Fibroblast of villous mesenchyme (primary cell): ENCODE results near the gene NDUFA1. TPM values are rescaled to one million over a fixed set of nuclear protein-coding genes. Genes with fewer than 3 reads are reported as not detected.
"Not testable (repeated sequence)": the region's sequence is repeated elsewhere in the genome, so short reads cannot be mapped to it uniquely, and the experiment has no call there.

Source experiments
- DNase-seq: peaks from one replicate; pipeline ENCODE4 v3.0.0-alpha.2; 2010; ENCODE audit warnings: low read depth
- H3K4me3 ChIP-seq: 2 replicates; pipeline ENCODE4 v1.5.1; 2011; ENCODE audit warnings: low read depth, mild to moderate bottlenecking, low read length
- CTCF ChIP-seq: IDR thresholded peaks from 2 replicates; pipeline ENCODE4 v1.5.1; 2012; ENCODE audit warnings: low read depth, mild to moderate bottlenecking, low read length; ENCODE audit not compliant: insufficient read depth
- total RNA-seq: library from RNA; depleted of rRNA; stranded (reverse); fragments of >200 nt; gene quantifications from 2 replicates; pipeline ENCODE4 v1.2.3, GENCODE V29; 2012

The NDUFA1 gene
- 67.8 and 68.6 TPM in 2 replicates for total RNA-seq

- TF ChIP-seq CTCF, result no peak
- peak; percentile 88 for DNase-seq
- H3K4me3 ChIP-seq, result peak within 1 kb of the TSS; percentile 81
These were observed at the start of gene NDUFA1, which contains the start of gene RNF113A for GRCh38 chrX:119871599-119872395. Gene NDUFA1, plus strand, starts transcription at chrX:119871832. Its CDS starts 80 bp downstream, at chrX:119871912. Gene RNF113A, minus strand, starts transcription at chrX:119871733. Its CDS starts 120 bp downstream, at chrX:119871613.

GRCh38 chrX:119824221-119824620 is 47.4 kb upstream of the NDUFA1 start:
- H3K4me3 ChIP-seq, DNase-seq: not testable (repeated sequence)

DNA sequence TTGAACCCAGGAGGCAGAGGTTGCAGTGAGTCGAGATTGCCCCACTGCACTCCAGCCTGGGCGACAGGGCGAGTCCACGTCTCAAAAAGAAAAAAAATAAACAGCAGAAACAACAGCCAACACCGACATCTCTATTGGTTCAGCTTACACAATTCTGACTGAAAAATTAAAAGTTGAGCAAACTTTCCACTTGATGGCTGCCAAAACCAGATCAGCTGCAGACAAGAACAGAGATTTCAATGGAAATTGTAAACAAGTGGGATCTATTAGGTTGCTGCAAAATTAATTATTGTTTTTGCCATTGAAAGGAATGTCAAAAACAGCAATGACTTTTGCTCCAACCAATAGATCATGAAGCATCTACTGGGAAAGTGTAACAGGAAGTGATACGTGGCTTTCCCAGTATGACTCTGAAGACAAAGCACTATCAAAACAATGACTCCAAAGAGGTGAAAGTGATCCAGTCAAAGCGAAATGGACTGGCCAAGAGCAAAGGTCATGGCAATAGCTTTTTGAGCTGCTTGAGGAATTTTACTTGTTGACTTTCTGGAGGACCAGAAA is 45.2 kb upstream of the NDUFA1 start:
- peak; percentile 63 for DNase-seq
- TF ChIP-seq CTCF, result no peak
- no peak overlapping the region for H3K4me3 ChIP-seq

DNA sequence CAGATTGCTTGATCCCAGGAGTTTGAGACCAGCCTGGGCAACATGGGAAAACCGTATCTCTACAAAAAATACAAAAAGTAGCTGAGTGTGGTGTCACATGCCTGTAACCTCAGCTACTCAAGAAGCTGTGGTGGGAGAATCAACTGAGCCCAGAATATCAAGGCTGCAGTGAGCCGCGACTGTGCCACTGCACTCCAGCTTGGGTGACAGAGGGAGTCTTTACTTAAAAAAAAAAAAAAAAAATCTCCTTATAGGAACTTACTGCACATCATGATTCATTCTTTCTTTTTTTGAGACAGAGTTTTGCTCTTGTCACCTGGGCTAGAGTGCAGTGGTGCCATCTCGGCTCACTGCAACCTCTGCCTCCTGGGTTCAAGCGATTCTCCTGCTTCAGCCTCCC is 43.2 kb upstream of the NDUFA1 start:
- no peak for DNase-seq
- H3K4me3 ChIP-seq, result no peak overlapping the region
- no peak for TF ChIP-seq CTCF

DNA sequence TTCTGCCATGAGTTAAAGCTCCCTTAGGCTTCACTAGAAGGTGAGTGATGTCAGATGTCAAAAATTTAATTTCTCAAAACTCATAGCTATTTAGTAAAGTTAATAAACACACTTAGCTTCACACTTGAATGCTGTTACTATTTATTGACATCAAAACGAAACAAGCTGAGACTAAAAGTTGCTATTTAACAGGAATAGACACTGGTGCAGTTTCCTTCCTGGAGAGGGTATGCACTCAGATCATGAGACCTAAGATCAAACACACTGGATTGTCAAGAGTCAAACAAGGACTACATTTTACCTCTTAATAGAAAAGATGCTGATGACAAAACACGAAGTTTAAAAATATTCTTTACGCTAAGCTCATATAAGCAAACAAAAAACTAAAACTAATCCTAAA is 37.7 kb upstream of the NDUFA1 start:
- DNase-seq, result no peak
- no peak overlapping the region for H3K4me3 ChIP-seq
- no peak for TF ChIP-seq CTCF

DNA sequence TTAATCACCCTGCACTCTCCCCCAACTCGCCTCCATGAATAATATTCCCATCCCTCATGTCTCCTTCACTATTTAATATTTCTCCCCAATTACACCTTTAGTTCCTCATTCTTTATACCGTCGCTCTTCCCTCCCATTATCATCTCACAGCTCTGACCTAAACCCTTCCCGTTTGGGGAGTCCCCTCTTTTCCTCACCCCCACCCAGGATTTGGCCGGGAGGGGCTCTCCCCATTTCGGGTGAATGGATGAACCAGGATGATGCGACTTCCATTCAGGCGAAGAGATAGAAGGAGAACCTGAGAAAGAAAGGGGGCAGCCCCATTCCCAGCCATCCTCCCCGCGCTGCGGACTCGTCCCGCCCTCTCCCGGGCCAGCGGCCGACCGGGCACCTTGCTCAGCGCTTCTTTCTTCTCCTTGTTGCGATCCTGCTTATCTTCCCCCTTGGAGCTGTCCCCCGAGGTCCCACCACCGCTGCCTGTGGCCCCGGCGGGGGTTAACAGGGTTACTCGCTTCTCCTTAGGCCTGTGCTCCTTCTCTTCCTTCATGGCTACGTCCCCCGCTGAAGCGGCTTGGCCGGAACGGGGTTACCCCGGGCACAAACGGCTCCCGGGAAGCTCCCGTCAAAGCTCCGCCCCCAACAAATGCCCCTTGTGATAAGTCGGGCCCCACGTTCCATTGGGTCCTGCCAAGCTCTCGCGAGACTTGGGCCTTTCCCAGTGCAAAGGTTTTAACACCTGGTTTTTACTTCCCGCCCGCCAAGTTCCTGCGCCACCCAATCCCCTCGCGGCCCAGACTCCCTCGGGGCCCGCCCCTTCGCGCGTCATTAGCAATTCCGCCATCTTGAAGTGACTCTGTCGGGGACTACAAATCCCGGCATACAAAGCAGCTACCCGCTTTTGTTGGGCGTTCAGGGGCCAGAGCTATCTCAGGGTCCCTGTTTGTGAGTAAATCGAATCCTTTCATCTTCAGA is 19.0 kb upstream of the NDUFA1 start, which contains the start of gene UPF3B:
UPF3B (minus strand) TSS at position 582 of the 972 bp plus-strand sequence; CDS start at position 547, 35 bp downstream.
- peak within 1 kb of the TSS; percentile 80 for H3K4me3 ChIP-seq
- no peak for TF ChIP-seq CTCF
- DNase-seq, result peak; percentile 99
